Measurements from ENCODE around the gene TMUB2. TPM values are rescaled to one million over a fixed set of nuclear protein-coding genes. Genes with fewer than 3 reads are reported as not detected.
A peak's percentile ranks its signal among the peaks of the same experiment; 100 is the strongest.

The TMUB2 gene
- total and polyA plus RNA-seq, 9 donors: 33.6 to 53.2 (median 43.2) TPM

GRCh38 chr17:44176257-44176656 is 10.5 kb upstream of the TMUB2 start:
- H3K4me3 ChIP-seq (ENCODE audit: low read length): no peak overlapping the region
- 100% methylated on average over 1 of the region's 1 CpG for WGBS (ENCODE audit: insufficient coverage)
- no peak overlapping the region for H3K27ac ChIP-seq (ENCODE audit: low read length)
- no peak for DNase-seq
- H3K4me1 ChIP-seq (ENCODE audit: control insufficient read depth, insufficient read depth, low read length): peaks cover 6% of the 10 kb centered on the region
- peaks cover 22% of the 10 kb centered on the region for H3K36me3 ChIP-seq (ENCODE audit: control insufficient read depth, insufficient read depth, low read length)
- H3K9me3 ChIP-seq (replicated peaks; ENCODE audit: control insufficient read depth, low read depth, low read length): no peaks in the 10 kb centered on the region
- no peaks in the 10 kb centered on the region for H3K27me3 ChIP-seq (ENCODE audit: control insufficient read depth, insufficient read depth, low read length)

DNA sequence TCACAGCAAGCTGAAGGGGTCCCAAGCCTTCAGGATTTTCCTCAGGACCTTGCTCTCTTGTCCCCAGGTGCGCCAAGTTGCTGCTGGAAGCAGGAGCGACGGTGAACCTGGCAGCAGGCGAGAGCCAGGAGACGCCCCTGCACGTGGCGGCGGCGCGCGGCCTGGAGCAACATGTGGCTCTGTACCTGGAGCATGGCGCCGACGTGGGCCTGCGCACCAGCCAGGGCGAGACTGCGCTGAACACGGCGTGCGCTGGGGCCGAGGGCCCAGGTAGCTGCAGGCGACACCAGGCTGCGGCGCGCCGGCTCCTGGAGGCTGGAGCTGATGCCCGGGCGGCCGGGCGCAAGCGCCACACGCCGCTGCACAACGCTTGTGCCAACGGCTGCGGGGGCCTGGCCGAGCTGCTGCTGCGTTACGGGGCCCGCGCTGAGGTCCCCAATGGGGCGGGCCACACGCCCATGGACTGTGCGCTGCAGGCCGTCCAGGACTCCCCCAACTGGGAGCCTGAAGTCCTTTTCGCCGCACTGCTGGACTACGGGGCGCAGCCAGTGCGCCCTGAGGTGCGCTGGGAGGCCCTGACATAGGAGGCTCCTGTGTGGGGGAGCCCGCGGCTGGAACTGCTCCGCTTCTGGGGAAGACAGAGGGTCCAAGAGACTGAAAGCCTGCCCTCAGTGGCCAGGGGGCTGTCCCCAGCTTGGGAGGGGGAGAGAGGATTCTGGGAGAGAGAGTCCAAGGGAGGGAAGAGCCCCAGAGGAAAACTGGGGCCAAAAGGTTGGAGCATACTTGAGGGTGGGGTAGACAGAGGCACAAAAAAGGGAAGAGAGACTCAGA is 9.9 kb upstream of the TMUB2 start:
- WGBS (ENCODE audit: insufficient coverage): 90% methylated on average over 54 of the region's 54 CpGs
- no peak for DNase-seq
- Histone ChIP-seq H3K4me1 (ENCODE audit: control insufficient read depth, insufficient read depth, low read length) (peaks cover 5% of the 10 kb centered on the region), H3K9me3 (replicated peaks; ENCODE audit: control insufficient read depth, low read depth, low read length) (no peaks in the 10 kb centered on the region), H3K27me3 (ENCODE audit: control insufficient read depth, insufficient read depth, low read length) (no peaks in the 10 kb centered on the region), H3K27ac (ENCODE audit: low read length) (no peak overlapping the region), H3K4me3 (ENCODE audit: low read length) (no peak overlapping the region), H3K36me3 (ENCODE audit: control insufficient read depth, insufficient read depth, low read length) (peaks cover 27% of the 10 kb centered on the region)

GRCh38 chr17:44177640-44178039 is 9.1 kb upstream of the TMUB2 start:
- no peak for DNase-seq
- Histone ChIP-seq H3K27me3 (ENCODE audit: control insufficient read depth, insufficient read depth, low read length) (no peaks in the 10 kb centered on the region), H3K4me1 (ENCODE audit: control insufficient read depth, insufficient read depth, low read length) (no peaks in the 10 kb centered on the region), H3K36me3 (ENCODE audit: control insufficient read depth, insufficient read depth, low read length) (peaks cover 34% of the 10 kb centered on the region), H3K9me3 (replicated peaks; ENCODE audit: control insufficient read depth, low read depth, low read length) (no peaks in the 10 kb centered on the region), H3K4me3 (ENCODE audit: low read length) (no peak overlapping the region), H3K27ac (ENCODE audit: low read length) (no peak overlapping the region)
- 80% methylated on average over 1 of the region's 4 CpGs for WGBS (ENCODE audit: insufficient coverage)

DNA sequence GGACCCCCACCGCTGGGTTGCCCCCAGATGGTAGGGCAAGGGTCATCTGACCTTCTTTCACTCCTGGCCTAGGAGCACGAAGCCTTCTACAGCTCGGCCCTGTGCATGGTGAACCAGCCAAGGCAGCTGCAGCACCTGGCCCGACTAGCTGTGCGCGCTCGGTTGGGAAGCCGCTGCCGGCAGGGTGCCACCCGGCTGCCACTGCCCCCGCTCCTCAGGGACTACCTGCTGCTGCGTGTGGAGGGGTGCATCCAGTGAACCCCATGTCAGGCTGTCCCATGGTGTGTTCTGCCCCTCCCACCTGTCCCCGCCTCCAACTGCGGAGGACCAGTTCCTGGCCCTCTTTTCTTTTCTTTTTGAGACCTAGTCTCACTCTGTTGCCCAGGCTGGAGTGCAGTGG is 8.6 kb upstream of the TMUB2 start:
- H3K27me3 ChIP-seq (ENCODE audit: control insufficient read depth, insufficient read depth, low read length): no peaks in the 10 kb centered on the region
- H3K9me3 ChIP-seq (replicated peaks; ENCODE audit: control insufficient read depth, low read depth, low read length): no peaks in the 10 kb centered on the region
- WGBS (ENCODE audit: insufficient coverage): 91% methylated on average over 14 of the region's 14 CpGs
- no peaks in the 10 kb centered on the region for H3K4me1 ChIP-seq (ENCODE audit: control insufficient read depth, insufficient read depth, low read length)
- H3K4me3 ChIP-seq (ENCODE audit: low read length): no peak overlapping the region
- peaks cover 34% of the 10 kb centered on the region for H3K36me3 ChIP-seq (ENCODE audit: control insufficient read depth, insufficient read depth, low read length)
- H3K27ac ChIP-seq (ENCODE audit: low read length): no peak overlapping the region
- no peak for DNase-seq

DNA sequence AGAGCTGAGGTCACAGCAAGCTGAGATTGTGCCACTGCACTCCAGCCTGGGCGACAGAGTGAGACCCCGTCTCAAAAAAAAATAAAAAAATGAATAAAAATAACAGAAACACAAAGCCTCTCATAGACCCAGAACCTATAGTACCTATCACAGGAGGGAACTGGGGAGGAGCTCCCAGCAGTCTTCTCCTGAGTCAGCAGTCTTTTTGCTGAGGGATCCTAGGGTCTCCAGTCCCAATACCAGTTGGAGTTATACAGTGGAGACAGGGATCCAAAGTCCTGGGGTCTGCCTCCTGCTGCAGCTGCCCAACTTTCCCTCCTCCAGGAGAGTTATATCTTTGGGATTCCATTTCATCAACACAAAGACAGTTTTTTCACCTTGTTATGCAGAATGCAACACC is 3.7 kb upstream of the TMUB2 start:
- peaks cover 18% of the 10 kb centered on the region for H3K4me1 ChIP-seq (ENCODE audit: control insufficient read depth, insufficient read depth, low read length)
- H3K36me3 ChIP-seq (ENCODE audit: control insufficient read depth, insufficient read depth, low read length): peaks cover 20% of the 10 kb centered on the region
- H3K9me3 ChIP-seq (replicated peaks; ENCODE audit: control insufficient read depth, low read depth, low read length): no peaks in the 10 kb centered on the region
- H3K27ac ChIP-seq (ENCODE audit: low read length): no peak overlapping the region
- H3K27me3 ChIP-seq (ENCODE audit: control insufficient read depth, insufficient read depth, low read length): no peaks in the 10 kb centered on the region
- no peak overlapping the region for H3K4me3 ChIP-seq (ENCODE audit: low read length)
- no peak for DNase-seq
- no CpG with 5 or more reads among the region's 2 CpGs for WGBS (ENCODE audit: insufficient coverage)

GRCh38 chr17:44184212-44184810 is 2.5 kb upstream of the TMUB2 start:
- peaks cover 22% of the 10 kb centered on the region for H3K36me3 ChIP-seq (ENCODE audit: control insufficient read depth, insufficient read depth, low read length)
- H3K9me3 ChIP-seq (replicated peaks; ENCODE audit: control insufficient read depth, low read depth, low read length): no peaks in the 10 kb centered on the region
- 90% methylated on average over 7 of the region's 8 CpGs for WGBS (ENCODE audit: insufficient coverage)
- H3K4me3 ChIP-seq (ENCODE audit: low read length): no peak overlapping the region
- H3K27ac ChIP-seq (ENCODE audit: low read length): no peak overlapping the region
- no peaks in the 10 kb centered on the region for H3K27me3 ChIP-seq (ENCODE audit: control insufficient read depth, insufficient read depth, low read length)
- no peak for DNase-seq
- peaks cover 31% of the 10 kb centered on the region for H3K4me1 ChIP-seq (ENCODE audit: control insufficient read depth, insufficient read depth, low read length)

- Histone ChIP-seq H3K36me3 (ENCODE audit: control insufficient read depth, insufficient read depth, low read length) (peaks cover 29% of the 10 kb centered on the region), H3K4me1 (ENCODE audit: control insufficient read depth, insufficient read depth, low read length) (peaks cover 55% of the 10 kb centered on the region), H3K27me3 (ENCODE audit: control insufficient read depth, insufficient read depth, low read length) (no peaks in the 10 kb centered on the region), H3K27ac (ENCODE audit: low read length) (peak overlapping the region; percentile 97), H3K4me3 (ENCODE audit: low read length) (peak overlapping the region; percentile 99), H3K9me3 (replicated peaks; ENCODE audit: control insufficient read depth, low read depth, low read length) (no peaks in the 10 kb centered on the region)
- DNase-seq: peak; percentile 61
- WGBS (ENCODE audit: insufficient coverage): 6% methylated on average over 15 of the region's 32 CpGs
Measured at GRCh38 chr17:44187131-44187899, 543 bp downstream of the TMUB2 start.

DNA sequence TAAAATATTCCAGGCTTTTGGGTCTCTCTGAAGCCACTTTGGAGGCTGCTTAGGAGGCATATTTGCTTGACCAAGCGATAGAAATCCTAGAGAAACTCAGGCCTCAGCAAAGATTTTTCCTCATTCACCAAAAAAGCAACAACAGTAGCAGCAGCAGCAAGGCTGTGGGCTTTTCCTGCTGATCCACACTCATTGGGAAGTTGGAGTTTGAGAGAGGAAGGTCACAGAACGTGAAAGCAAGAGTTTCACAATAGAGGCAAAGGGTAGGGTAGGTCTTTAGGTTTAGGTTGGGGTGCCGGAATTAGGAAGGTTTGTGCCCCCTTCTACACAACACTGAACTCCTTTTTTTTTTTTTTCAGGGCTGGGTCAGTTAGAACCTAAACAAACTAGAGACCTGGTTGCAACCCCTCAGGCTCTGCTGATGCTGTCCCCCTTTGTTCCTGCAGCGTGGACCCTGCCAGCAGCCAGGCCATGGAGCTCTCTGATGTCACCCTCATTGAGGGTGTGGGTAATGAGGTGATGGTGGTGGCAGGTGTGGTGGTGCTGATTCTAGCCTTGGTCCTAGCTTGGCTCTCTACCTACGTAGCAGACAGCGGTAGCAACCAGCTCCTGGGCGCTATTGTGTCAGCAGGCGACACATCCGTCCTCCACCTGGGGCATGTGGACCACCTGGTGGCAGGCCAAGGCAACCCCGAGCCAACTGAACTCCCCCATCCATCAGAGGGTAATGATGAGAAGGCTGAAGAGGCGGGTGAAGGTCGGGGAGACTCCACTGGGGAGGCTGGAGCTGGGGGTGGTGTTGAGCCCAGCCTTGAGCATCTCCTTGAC is 2.0 kb downstream of the TMUB2 start:
- 66% methylated on average over 3 of the region's 12 CpGs for WGBS (ENCODE audit: insufficient coverage)
- H3K4me3 ChIP-seq (ENCODE audit: low read length): no peak overlapping the region
- H3K4me1 ChIP-seq (ENCODE audit: control insufficient read depth, insufficient read depth, low read length): peaks cover 70% of the 10 kb centered on the region

DNA sequence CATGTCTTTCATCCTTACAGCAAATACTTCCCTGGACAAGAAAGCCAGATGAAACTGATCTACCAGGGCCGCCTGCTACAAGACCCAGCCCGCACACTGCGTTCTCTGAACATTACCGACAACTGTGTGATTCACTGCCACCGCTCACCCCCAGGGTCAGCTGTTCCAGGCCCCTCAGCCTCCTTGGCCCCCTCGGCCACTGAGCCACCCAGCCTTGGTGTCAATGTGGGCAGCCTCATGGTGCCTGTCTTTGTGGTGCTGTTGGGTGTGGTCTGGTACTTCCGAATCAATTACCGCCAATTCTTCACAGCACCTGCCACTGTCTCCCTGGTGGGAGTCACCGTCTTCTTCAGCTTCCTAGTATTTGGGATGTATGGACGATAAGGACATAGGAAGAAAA is 3.7 kb downstream of the TMUB2 start:
- H3K4me3 ChIP-seq (ENCODE audit: low read length): no peak overlapping the region
- no peak for DNase-seq
- H3K27me3 ChIP-seq (ENCODE audit: control insufficient read depth, insufficient read depth, low read length): no peaks in the 10 kb centered on the region
- no peaks in the 10 kb centered on the region for H3K9me3 ChIP-seq (replicated peaks; ENCODE audit: control insufficient read depth, low read depth, low read length)
- H3K27ac ChIP-seq (ENCODE audit: low read length): peak overlapping the region; percentile 82
- H3K36me3 ChIP-seq (ENCODE audit: control insufficient read depth, insufficient read depth, low read length): peaks cover 57% of the 10 kb centered on the region
- WGBS (ENCODE audit: insufficient coverage): 89% methylated on average over 5 of the region's 10 CpGs
- H3K4me1 ChIP-seq (ENCODE audit: control insufficient read depth, insufficient read depth, low read length): peaks cover 65% of the 10 kb centered on the region

More for the DNA sequence above, 2.0 kb downstream of the TMUB2 start:
- H3K27ac ChIP-seq (ENCODE audit: low read length): peak overlapping the region; percentile 21
- no peak for DNase-seq
- H3K27me3 ChIP-seq (ENCODE audit: control insufficient read depth, insufficient read depth, low read length): no peaks in the 10 kb centered on the region
- H3K9me3 ChIP-seq (replicated peaks; ENCODE audit: control insufficient read depth, low read depth, low read length): no peaks in the 10 kb centered on the region
- H3K36me3 ChIP-seq (ENCODE audit: control insufficient read depth, insufficient read depth, low read length): peaks cover 40% of the 10 kb centered on the region
